ENCODE results near the gene ORC2.

The ORC2 gene

GRCh38 chr2:200878289-200878880, 85.1 kb downstream of the ORC2 start:
- no peak for DNase-seq (ENCODE audit: low read depth)
- TF ChIP-seq CTCF (IDR thresholded peaks at IDR 0.05; ENCODE audit: low read depth, low read length, missing control alignments), result no peak
- no peak overlapping the region for H3K4me3 ChIP-seq (ENCODE audit: low read depth, low read length)

- H3K4me3 ChIP-seq (ENCODE audit: low read depth, low read length), result no peak overlapping the region
- no peak for TF ChIP-seq CTCF (IDR thresholded peaks at IDR 0.05; ENCODE audit: low read depth, low read length, missing control alignments)
- no peak for DNase-seq (ENCODE audit: low read depth)
Measured at GRCh38 chr2:200877443-200877842, 86.0 kb downstream of the ORC2 start.

GRCh38 chr2:200873560-200873959, 89.9 kb downstream of the ORC2 start:
- no peak overlapping the region for H3K4me3 ChIP-seq (ENCODE audit: low read depth, low read length)
- no peak for TF ChIP-seq CTCF (IDR thresholded peaks at IDR 0.05; ENCODE audit: low read depth, low read length, missing control alignments)
- no peak for DNase-seq (ENCODE audit: low read depth)

GRCh38 chr2:200871151-200871550, 92.3 kb downstream of the ORC2 start:
- DNase-seq (ENCODE audit: low read depth), result no peak
- H3K4me3 ChIP-seq (ENCODE audit: low read depth, low read length), result no peak overlapping the region
- TF ChIP-seq CTCF (IDR thresholded peaks at IDR 0.05; ENCODE audit: low read depth, low read length, missing control alignments), result no peak

- H3K4me3 ChIP-seq (ENCODE audit: low read depth, low read length), result no peak overlapping the region
- no peak for TF ChIP-seq CTCF (IDR thresholded peaks at IDR 0.05; ENCODE audit: low read depth, low read length, missing control alignments)
- DNase-seq (ENCODE audit: low read depth), result no peak
Measured at GRCh38 chr2:200869014-200869413, 94.4 kb downstream of the ORC2 start.

- peak; percentile 79 for DNase-seq (ENCODE audit: low read depth)
- TF ChIP-seq CTCF (IDR thresholded peaks at IDR 0.05; ENCODE audit: low read depth, low read length, missing control alignments), result no peak
Measured at GRCh38 chr2:200864176-200865034, 99.1 kb downstream of the ORC2 start, which contains the start of gene CLK1. Gene CLK1, minus strand, starts transcription at chr2:200864658. Its CDS starts 2,796 bp downstream, at chr2:200861862.

More at GRCh38 chr2:200864176-200865034, 99.1 kb downstream of the ORC2 start, which contains the start of gene CLK1:
- H3K4me3 ChIP-seq (ENCODE audit: low read depth, low read length), result peak within 1 kb of the TSS; percentile 72

Data from GM12864 (cell line).